NCI-H128 (cell line): Measurements from ENCODE around the gene ACBD6.

Experiments
- DNase-seq: peaks from one replicate; lab custom pipeline; 2025; ENCODE audit not compliant: unreplicated experiment; lab: John Stamatoyannopoulos, UW

ACBD6 gene

GRCh38 chr1:180502361-180503279 lies at the start of gene ACBD6:
TSS of gene ACBD6 (minus strand) at chr1:180502577. CDS start at chr1:180502266, 311 bp downstream.
- DNase-seq, result peak; percentile 79

- no peak for DNase-seq
Measured at GRCh38 chr1:180551997-180552396, 49.6 kb upstream of the ACBD6 start.

GRCh38 chr1:180550241-180550640 lies 47.9 kb upstream of the ACBD6 start:
- DNase-seq, result no peak

- DNase-seq, result peak; percentile 8
Measured at GRCh38 chr1:180549770-180550169, 47.4 kb upstream of the ACBD6 start.

- peak; percentile 68 for DNase-seq
Measured at GRCh38 chr1:180548686-180549317, 46.4 kb upstream of the ACBD6 start.

- DNase-seq, result no peak
Measured at GRCh38 chr1:180545991-180546390, 43.6 kb upstream of the ACBD6 start.

- DNase-seq, result no peak
Measured at GRCh38 chr1:180544050-180544449, 41.7 kb upstream of the ACBD6 start.

- no peak for DNase-seq
Measured at GRCh38 chr1:180542838-180543145, 40.4 kb upstream of the ACBD6 start.

GRCh38 chr1:180542113-180542837 lies 39.9 kb upstream of the ACBD6 start:
- DNase-seq, result no peak

- DNase-seq, result no peak
Measured at GRCh38 chr1:180540697-180541594, 38.6 kb upstream of the ACBD6 start.

GRCh38 chr1:180539136-180539535 lies 36.8 kb upstream of the ACBD6 start:
- DNase-seq, result no peak

GRCh38 chr1:180536821-180537372 lies 34.5 kb upstream of the ACBD6 start:
- DNase-seq, result no peak

- DNase-seq, result no peak
Measured at GRCh38 chr1:180535418-180535999, 33.1 kb upstream of the ACBD6 start.

- no peak for DNase-seq
Measured at GRCh38 chr1:180534214-180534613, 31.8 kb upstream of the ACBD6 start.

GRCh38 chr1:180533266-180533987 lies 31.1 kb upstream of the ACBD6 start:
- DNase-seq, result peak; percentile 77

- no peak for DNase-seq
Measured at GRCh38 chr1:180532854-180533253, 30.5 kb upstream of the ACBD6 start.

- DNase-seq, result no peak
Measured at GRCh38 chr1:180530501-180530900, 28.1 kb upstream of the ACBD6 start.

GRCh38 chr1:180528868-180529470 lies 26.6 kb upstream of the ACBD6 start:
- DNase-seq, result no peak

- no peak for DNase-seq
Measured at GRCh38 chr1:180527101-180527669, 24.8 kb upstream of the ACBD6 start.
